Ramos (cell line): Measurements from ENCODE around the gene INTS6.
"Not testable (repeated sequence)": the region's sequence is repeated elsewhere in the genome, so short reads cannot be mapped to it uniquely, and the experiment has no call there.

Experiments
- in situ Hi-C: fragments of 300-500 bp; cut with MboI; formaldehyde crosslinking; loops from one replicate; pipeline ENCODE4 v1.14.3; 2022; ENCODE audit warnings: low sequenced_read_pairs; ENCODE audit not compliant: unreplicated experiment

INTS6 gene

GRCh38 chr13:51419001-51419636 lies 33.7 kb downstream of the INTS6 start:
- in situ Hi-C loops, result no loop called here

GRCh38 chr13:51417716-51418115 lies 35.1 kb downstream of the INTS6 start:
- in situ Hi-C loops, result no loop called here

GRCh38 chr13:51416107-51416506 lies 36.7 kb downstream of the INTS6 start:
- in situ Hi-C loops, result no loop called here

DNA sequence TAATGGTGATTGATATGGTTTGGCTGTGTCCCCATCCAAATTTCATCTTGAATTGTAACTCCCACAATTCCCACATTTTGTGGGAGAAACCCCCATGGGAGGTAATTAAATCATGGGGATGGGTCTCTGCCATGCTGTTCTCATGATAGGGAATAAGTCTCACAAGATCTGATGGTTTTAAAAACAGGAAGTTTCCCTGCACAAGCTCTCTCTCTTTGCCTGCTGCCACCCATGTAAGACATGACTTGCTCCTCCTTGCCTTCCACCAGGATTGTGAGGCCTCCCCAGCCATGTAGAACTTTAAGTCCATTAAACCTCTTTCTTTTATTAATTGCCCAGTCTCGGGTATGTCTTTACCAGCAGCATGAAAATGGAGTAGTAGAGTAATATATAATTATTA lies 37.5 kb downstream of the INTS6 start:
- in situ Hi-C loops, result not testable (repeated sequence)

GRCh38 chr13:51412431-51412830 lies 40.4 kb downstream of the INTS6 start:
- in situ Hi-C loops, result no loop called here

DNA sequence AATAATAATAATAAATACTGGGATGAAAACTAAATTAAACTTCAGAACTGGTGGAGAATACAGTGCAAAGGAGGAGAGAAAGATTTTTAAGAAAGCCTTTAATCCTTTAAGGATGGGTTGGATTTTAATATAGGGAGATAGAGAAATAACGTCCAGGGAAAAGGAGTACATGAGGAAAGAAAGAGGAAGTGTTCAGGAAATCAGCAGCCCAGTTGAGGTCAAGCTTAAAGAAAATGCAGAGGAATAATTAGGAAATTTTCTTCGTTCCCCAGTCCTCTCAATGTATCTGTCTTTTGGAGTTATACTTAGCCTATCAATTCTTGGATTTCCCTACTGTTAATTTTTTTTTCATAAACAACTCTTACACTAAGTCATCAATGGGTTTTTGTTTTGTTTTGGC lies 47.7 kb downstream of the INTS6 start:
- in situ Hi-C loops, result no loop called here

GRCh38 chr13:51397262-51397941 lies 55.4 kb downstream of the INTS6 start:
- in situ Hi-C loops, result no loop called here

GRCh38 chr13:51396352-51396751 lies 56.5 kb downstream of the INTS6 start:
- in situ Hi-C loops, result no loop called here

DNA sequence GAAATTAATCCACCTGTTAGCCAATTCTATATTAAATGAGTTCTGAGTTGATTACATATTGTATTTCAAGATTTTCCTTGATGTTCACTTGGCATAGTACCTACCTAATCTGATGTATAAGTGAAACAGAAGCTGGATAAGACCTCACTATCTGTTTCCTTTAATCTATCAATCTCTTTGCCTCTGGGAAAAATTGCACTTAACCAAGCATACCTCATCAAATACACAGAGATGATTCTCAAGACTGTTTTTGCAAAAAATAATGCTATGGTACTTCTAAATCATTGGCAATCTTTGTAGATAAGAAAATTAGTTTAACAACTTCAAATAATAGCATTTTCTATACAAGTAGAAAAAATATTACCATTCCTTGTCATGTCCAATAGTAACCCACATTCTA lies 58.1 kb downstream of the INTS6 start:
- in situ Hi-C loops, result no loop called here

- in situ Hi-C loops, result no loop called here
Observed at GRCh38 chr13:51385114-51385513, 67.7 kb downstream of the INTS6 start.

DNA sequence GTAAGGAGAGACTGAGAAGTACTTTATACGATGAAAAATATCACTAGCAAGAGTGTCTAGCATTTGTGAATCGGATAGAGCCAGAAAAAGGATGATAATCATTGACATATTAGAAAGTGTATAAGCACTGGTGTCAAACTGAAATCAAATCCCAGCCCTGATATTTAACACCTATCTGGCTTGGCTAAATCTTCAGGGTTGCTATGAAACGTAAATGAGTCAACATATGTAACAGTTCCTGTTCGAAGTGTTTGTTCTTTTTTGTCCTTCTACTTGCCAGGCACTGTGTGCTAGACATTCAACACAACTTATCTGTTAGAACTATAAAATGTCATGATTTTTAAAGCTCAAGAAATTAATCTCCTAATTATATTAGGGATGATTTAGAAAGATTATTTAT lies 72.6 kb downstream of the INTS6 start:
- in situ Hi-C loops, result no loop called here

- in situ Hi-C loops, result no loop called here
Observed at GRCh38 chr13:51373451-51373850, 79.4 kb downstream of the INTS6 start.

DNA sequence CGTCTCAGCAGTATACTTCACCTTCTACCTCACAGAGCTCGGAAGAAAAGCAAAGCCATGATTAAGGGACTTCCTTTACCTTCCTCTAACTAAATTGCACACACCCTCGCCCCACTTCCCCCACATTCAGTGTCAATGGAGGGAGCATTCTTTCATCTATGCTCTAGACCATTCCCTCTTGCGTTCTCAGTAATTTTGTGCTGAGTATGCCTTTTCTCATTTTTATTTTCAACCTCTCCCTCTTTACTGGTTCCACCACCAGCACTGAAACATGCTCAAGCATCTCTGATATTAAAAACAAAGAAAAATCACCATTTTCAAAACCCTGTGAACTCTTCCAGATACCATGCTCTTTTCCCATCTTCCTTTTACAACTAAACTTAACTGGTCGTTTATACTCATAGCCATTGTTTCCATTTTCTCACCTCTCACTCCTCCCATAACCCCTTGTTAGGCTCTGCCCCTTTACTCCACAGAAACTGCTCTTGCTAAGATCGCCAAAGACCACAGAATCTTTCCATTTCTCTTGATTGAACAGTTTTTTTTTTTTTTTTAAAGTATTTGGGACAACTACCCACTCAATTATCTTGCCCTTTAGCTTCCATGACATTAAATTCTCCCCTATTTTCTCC lies 81.0 kb downstream of the INTS6 start:
- in situ Hi-C loops, result no loop called here

- in situ Hi-C loops, result no loop called here
Observed at GRCh38 chr13:51370811-51371210, 82.0 kb downstream of the INTS6 start.

- in situ Hi-C loops, result no loop called here
Observed at GRCh38 chr13:51370116-51370515, 82.7 kb downstream of the INTS6 start.

GRCh38 chr13:51364404-51365008 lies 88.3 kb downstream of the INTS6 start:
- in situ Hi-C loops, result no loop called here

- in situ Hi-C loops, result no loop called here
Observed at GRCh38 chr13:51363625-51364024, 89.2 kb downstream of the INTS6 start.

- in situ Hi-C loops, result no loop called here
Observed at GRCh38 chr13:51361106-51361505, 91.7 kb downstream of the INTS6 start.

GRCh38 chr13:51360489-51360888 lies 92.3 kb downstream of the INTS6 start:
- in situ Hi-C loops, result no loop called here

DNA sequence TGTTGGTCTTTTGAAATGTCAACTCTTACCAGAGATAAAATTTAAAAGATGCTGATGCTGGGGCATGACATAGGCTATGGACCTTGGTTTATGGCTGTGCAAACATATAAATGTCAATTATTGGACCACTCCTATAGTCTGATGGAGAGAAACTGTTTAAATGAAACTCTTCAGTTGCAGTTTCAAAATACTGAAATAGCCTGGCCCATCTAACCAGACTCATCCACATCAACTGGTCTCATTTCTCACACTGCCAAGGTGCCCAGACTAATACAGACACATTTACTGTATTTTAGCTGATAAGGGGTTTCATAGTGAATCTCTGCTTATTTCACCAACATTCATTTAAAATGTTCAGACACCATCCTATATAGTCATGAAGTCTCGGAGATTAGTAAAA lies 93.5 kb downstream of the INTS6 start:
- in situ Hi-C loops, result no loop called here

GRCh38 chr13:51357928-51358595 lies 94.8 kb downstream of the INTS6 start:
- in situ Hi-C loops, result no loop called here
